NT2/D1 (cell line): Measurements from ENCODE around the gene APBA2.

Source experiments
- DNase-seq: peaks from one replicate; pipeline ENCODE4 v3.0.0-alpha.2; 2011; ENCODE audit warnings: low read depth, low spot score
- H3K27me3 ChIP-seq: 2 replicates; pipeline ENCODE4 v1.6.0; 2011; ENCODE audit warnings: mild to moderate bottlenecking; ENCODE audit not compliant: insufficient read length, insufficient read depth
- H3K36me3 ChIP-seq: 2 replicates; pipeline ENCODE4 v1.6.1; 2011; ENCODE audit warnings: mild to moderate bottlenecking, low read length, mixed read lengths; ENCODE audit not compliant: insufficient read depth, insufficient read length
- H3K4me1 ChIP-seq: 2 replicates; pipeline ENCODE4 v1.5.1; 2011; ENCODE audit not compliant: insufficient read depth, insufficient read length
- H3K4me3 ChIP-seq: 2 replicates; pipeline ENCODE4 v1.5.1; 2011; ENCODE audit warnings: low read depth; ENCODE audit not compliant: insufficient read length
- H3K9ac ChIP-seq: 2 replicates; pipeline ENCODE4 v1.6.0; 2011; ENCODE audit warnings: low read depth; ENCODE audit not compliant: insufficient read length
- H3K9me3 ChIP-seq: 2 replicates; pipeline ENCODE4 v1.5.1; 2011; ENCODE audit warnings: mild to moderate bottlenecking, low read length; ENCODE audit not compliant: insufficient read depth
- SUZ12 ChIP-seq: IDR thresholded peaks from 2 replicates; pipeline ENCODE4 v1.6.1; 2011; ENCODE audit not compliant: insufficient read length, insufficient read depth; ENCODE audit errors: extremely low read depth
- YY1 ChIP-seq: IDR thresholded peaks from 2 replicates; pipeline ENCODE4 v1.6.1; 2011; ENCODE audit not compliant: insufficient read length, insufficient read depth
- ZNF274 ChIP-seq: IDR thresholded peaks from 2 replicates; pipeline ENCODE4 v1.6.1; 2011; ENCODE audit warnings: mild to moderate bottlenecking, low read depth, low read length

Gene APBA2

GRCh38 chr15:29057856-29058255, 172.1 kb downstream of the APBA2 start:
- no peaks in the 10 kb centered on the region for H3K4me1 ChIP-seq
- no peak for DNase-seq
- no peak overlapping the region for H3K9ac ChIP-seq
- TF ChIP-seq YY1 (no peak), ZNF274 (no peak), SUZ12 (no peak)
- no peak overlapping the region for H3K4me3 ChIP-seq
- H3K36me3 ChIP-seq, result no peaks in the 10 kb centered on the region
- peaks cover 21% of the 10 kb centered on the region; the same call in 1 of the 2 replicates for H3K9me3 ChIP-seq
- H3K27me3 ChIP-seq, result no peaks in the 10 kb centered on the region

DNA sequence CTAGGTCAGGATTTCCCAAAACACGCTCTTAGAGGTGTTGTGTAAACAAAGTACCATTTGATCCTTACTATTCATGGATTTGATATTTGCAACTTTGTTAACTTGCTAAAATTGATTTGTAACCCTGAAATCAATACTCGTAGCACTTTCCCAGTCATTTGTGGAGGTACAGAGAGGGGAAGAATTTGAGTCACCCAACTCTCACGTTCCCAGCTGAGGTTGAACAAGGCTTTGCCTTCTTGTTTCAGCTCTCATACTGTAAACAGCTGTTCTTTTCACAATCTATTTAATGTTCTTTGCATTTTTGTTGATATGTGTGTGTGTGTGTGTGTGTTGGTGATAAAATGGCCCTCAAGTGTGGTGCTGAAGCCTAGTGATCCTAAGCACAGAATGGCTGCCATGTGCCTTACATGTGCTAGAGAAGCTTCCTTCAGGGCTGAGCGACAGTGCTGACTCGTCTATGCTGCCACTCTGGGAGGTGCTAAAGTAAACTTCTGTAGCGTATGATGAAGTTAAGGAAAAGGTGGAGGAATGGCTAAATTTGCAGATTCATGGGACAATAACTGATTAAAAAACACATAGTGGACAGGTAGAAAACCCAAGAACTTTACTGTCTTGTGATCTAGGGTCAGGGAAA, 173.2 kb downstream of the APBA2 start:
- Histone ChIP-seq H3K36me3 (no peaks in the 10 kb centered on the region), H3K4me1 (no peaks in the 10 kb centered on the region), H3K27me3 (no peaks in the 10 kb centered on the region), H3K4me3 (no peak overlapping the region), H3K9me3 (peaks cover 12% of the 10 kb centered on the region; the same call in 1 of the 2 replicates), H3K9ac (no peak overlapping the region)
- no peak for DNase-seq
- TF ChIP-seq ZNF274, result no peak
- TF ChIP-seq YY1, result no peak
- no peak for TF ChIP-seq SUZ12

GRCh38 chr15:29059871-29060640, 174.3 kb downstream of the APBA2 start:
- Histone ChIP-seq H3K27me3 (no peaks in the 10 kb centered on the region), H3K36me3 (no peaks in the 10 kb centered on the region), H3K4me1 (no peaks in the 10 kb centered on the region), H3K9me3 (peaks cover 12% of the 10 kb centered on the region; the same call in 1 of the 2 replicates), H3K9ac (no peak overlapping the region), H3K4me3 (no peak overlapping the region)
- no peak for TF ChIP-seq SUZ12
- TF ChIP-seq ZNF274, result no peak
- TF ChIP-seq YY1, result no peak
- DNase-seq, result no peak

GRCh38 chr15:29061746-29062145, 176.0 kb downstream of the APBA2 start:
- H3K36me3 ChIP-seq, result no peaks in the 10 kb centered on the region
- H3K27me3 ChIP-seq, result no peaks in the 10 kb centered on the region
- H3K9ac ChIP-seq, result no peak overlapping the region
- H3K9me3 ChIP-seq, result peaks cover 12% of the 10 kb centered on the region; the same call in 1 of the 2 replicates
- TF ChIP-seq ZNF274 (no peak), SUZ12 (no peak), YY1 (no peak)
- H3K4me3 ChIP-seq, result no peak overlapping the region
- H3K4me1 ChIP-seq, result no peaks in the 10 kb centered on the region
- no peak for DNase-seq

GRCh38 chr15:29062179-29062591, 176.4 kb downstream of the APBA2 start:
- Histone ChIP-seq H3K9me3 (peaks cover 12% of the 10 kb centered on the region; the same call in 1 of the 2 replicates), H3K36me3 (no peaks in the 10 kb centered on the region), H3K9ac (no peak overlapping the region), H3K4me3 (no peak overlapping the region), H3K27me3 (no peaks in the 10 kb centered on the region), H3K4me1 (no peaks in the 10 kb centered on the region)
- TF ChIP-seq SUZ12 (no peak), YY1 (no peak), ZNF274 (no peak)
- no peak for DNase-seq

- H3K4me3 ChIP-seq, result no peak overlapping the region
- H3K27me3 ChIP-seq, result no peaks in the 10 kb centered on the region
- no peaks in the 10 kb centered on the region for H3K4me1 ChIP-seq
- peaks cover 12% of the 10 kb centered on the region; the same call in 1 of the 2 replicates for H3K9me3 ChIP-seq
- no peak for DNase-seq
- no peaks in the 10 kb centered on the region for H3K36me3 ChIP-seq
- H3K9ac ChIP-seq, result no peak overlapping the region
- TF ChIP-seq SUZ12, result no peak
- TF ChIP-seq ZNF274, result no peak
These were observed 176.9 kb downstream of the APBA2 start for GRCh38 chr15:29062626-29063025.

- H3K9ac ChIP-seq, result no peak overlapping the region
- no peaks in the 10 kb centered on the region for H3K4me1 ChIP-seq
- TF ChIP-seq SUZ12 (no peak), YY1 (no peak), ZNF274 (no peak)
- DNase-seq, result no peak
- H3K27me3 ChIP-seq, result no peaks in the 10 kb centered on the region
- peaks cover 12% of the 10 kb centered on the region; the same call in 1 of the 2 replicates for H3K9me3 ChIP-seq
- no peak overlapping the region for H3K4me3 ChIP-seq
- no peaks in the 10 kb centered on the region for H3K36me3 ChIP-seq
These were observed 177.9 kb downstream of the APBA2 start for GRCh38 chr15:29063646-29064045.
